Measurements from ENCODE around the gene JUN. TPM values are rescaled to one million over a fixed set of nuclear protein-coding genes. Genes with fewer than 3 reads are reported as not detected.
"Not testable (repeated sequence)": the region's sequence is repeated elsewhere in the genome, so short reads cannot be mapped to it uniquely, and the experiment has no call there.

Gene JUN
- total and polyA plus RNA-seq, 2 experiments from 2014 or later: 189 to 351 TPM

DNA sequence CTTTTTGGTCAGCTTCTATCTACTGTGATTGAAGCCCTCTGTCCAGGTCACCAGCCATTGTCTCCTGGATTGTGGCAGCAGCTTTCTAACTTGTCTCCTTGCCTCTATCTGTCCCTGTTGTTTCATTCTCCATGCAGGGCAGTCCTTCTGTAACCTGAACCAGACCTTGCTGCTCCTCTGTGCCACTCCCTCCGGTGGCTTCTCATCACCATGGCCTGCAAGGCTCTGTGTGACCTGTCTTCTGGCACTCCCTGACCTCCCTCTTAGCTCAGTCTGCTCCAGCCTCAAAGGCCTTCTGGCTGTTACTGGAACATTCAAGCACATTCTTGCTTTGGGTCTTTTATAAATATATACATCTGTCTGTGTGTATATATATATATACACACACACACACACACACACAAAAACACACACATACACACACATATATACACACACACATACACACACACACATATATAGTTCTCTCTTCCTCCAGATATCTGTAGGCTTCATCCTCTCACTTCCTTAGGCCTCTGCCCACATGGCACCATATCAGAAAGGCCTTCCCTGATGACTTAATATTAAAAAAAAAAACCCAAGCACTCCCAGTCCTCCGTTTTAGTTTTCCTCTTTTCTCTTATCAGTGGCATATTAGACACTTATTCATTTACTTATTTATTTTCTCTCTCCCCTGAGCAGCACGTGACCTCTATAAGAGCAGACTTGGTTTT is 21.2 kb upstream of the JUN start:
- no peaks in the 10 kb centered on the region for H3K27me3 ChIP-seq
- H2AFZ ChIP-seq: no peak overlapping the region
- no peak overlapping the region for H3K4me3 ChIP-seq
- no peaks in the 10 kb centered on the region for H3K79me2 ChIP-seq
- no peaks in the 10 kb centered on the region for H3K9me2 ChIP-seq (replicated peaks; ENCODE audit: insufficient read depth)
- H4K20me1 ChIP-seq (ENCODE audit: insufficient read depth, poor library complexity, severe bottlenecking): no peaks in the 10 kb centered on the region
- H3K4me2 ChIP-seq: no peak overlapping the region
- no peaks in the 10 kb centered on the region for H3K9me3 ChIP-seq (ENCODE audit: low read depth)
- H3K36me3 ChIP-seq (replicated peaks; ENCODE audit: insufficient read depth, low read depth): no peaks in the 10 kb centered on the region
- WGBS (ENCODE audit: low lambda C conversion rate, missing lambda C conversion rate): 68% methylated on average over 3 of the region's 3 CpGs
- H3K4me1 ChIP-seq (ENCODE audit: insufficient read depth): peaks cover 12% of the 10 kb centered on the region
- TF ChIP-seq EZH2phosphoT487 (IDR thresholded peaks at IDR 0.05; ENCODE audit: low read depth, severe bottlenecking, unreplicated experiment) (no peak), EZH2 (IDR thresholded peaks at IDR 0.05; ENCODE audit: borderline replicate concordance) (no peak)
- TF ChIP-seq, protein P1, sequence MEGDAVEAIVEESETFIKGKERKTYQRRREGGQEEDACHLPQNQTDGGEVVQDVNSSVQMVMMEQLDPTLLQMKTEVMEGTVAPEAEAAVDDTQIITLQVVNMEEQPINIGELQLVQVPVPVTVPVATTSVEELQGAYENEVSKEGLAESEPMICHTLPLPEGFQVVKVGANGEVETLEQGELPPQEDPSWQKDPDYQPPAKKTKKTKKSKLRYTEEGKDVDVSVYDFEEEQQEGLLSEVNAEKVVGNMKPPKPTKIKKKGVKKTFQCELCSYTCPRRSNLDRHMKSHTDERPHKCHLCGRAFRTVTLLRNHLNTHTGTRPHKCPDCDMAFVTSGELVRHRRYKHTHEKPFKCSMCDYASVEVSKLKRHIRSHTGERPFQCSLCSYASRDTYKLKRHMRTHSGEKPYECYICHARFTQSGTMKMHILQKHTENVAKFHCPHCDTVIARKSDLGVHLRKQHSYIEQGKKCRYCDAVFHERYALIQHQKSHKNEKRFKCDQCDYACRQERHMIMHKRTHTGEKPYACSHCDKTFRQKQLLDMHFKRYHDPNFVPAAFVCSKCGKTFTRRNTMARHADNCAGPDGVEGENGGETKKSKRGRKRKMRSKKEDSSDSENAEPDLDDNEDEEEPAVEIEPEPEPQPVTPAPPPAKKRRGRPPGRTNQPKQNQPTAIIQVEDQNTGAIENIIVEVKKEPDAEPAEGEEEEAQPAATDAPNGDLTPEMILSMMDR (IDR thresholded peaks at IDR 0.05; ENCODE audit: poor library complexity): no peak
- peak overlapping the region; percentile 68 for H3K27ac ChIP-seq
- no peak for DNase-seq (ENCODE audit: low spot score)

DNA sequence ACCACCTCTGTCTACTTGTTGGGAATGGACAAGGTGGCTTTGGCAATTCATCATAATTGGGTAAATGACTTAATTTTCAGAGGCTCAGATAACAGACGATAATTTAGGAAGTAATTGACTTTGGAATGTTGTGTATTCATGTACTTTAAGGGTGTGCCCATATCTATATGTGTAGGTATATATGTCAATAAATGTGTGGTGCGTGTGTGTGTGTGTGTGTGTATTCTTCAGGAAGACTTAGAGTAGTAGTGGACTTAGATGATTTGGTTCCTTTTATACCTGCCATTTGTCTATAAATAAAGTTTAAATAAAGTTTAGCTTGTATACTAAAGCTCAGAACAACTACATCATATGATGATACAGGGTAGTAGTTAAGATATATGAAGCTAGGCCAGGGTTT is 20.0 kb upstream of the JUN start:
- TF ChIP-seq EZH2phosphoT487 (IDR thresholded peaks at IDR 0.05; ENCODE audit: low read depth, severe bottlenecking, unreplicated experiment) (no peak), EZH2 (IDR thresholded peaks at IDR 0.05; ENCODE audit: borderline replicate concordance) (no peak)
- TF ChIP-seq, protein P1 (IDR thresholded peaks at IDR 0.05; ENCODE audit: poor library complexity): no peak
- no peak overlapping the region for H3K4me2 ChIP-seq
- no peak overlapping the region for H3K27ac ChIP-seq
- peaks cover under 1% of the 10 kb centered on the region for H3K4me1 ChIP-seq (ENCODE audit: insufficient read depth)
- WGBS (ENCODE audit: low lambda C conversion rate, missing lambda C conversion rate): 61% methylated on average over 2 of the region's 2 CpGs
- no peaks in the 10 kb centered on the region for H3K27me3 ChIP-seq
- H3K79me2 ChIP-seq: no peaks in the 10 kb centered on the region
- H4K20me1 ChIP-seq (ENCODE audit: insufficient read depth, poor library complexity, severe bottlenecking): no peaks in the 10 kb centered on the region
- H3K9me3 ChIP-seq (ENCODE audit: low read depth): no peaks in the 10 kb centered on the region
- H3K36me3 ChIP-seq (replicated peaks; ENCODE audit: insufficient read depth, low read depth): no peaks in the 10 kb centered on the region
- no peak overlapping the region for H3K4me3 ChIP-seq
- H3K9me2 ChIP-seq (replicated peaks; ENCODE audit: insufficient read depth): no peaks in the 10 kb centered on the region
- no peak for DNase-seq (ENCODE audit: low spot score)
- no peak overlapping the region for H2AFZ ChIP-seq

DNA sequence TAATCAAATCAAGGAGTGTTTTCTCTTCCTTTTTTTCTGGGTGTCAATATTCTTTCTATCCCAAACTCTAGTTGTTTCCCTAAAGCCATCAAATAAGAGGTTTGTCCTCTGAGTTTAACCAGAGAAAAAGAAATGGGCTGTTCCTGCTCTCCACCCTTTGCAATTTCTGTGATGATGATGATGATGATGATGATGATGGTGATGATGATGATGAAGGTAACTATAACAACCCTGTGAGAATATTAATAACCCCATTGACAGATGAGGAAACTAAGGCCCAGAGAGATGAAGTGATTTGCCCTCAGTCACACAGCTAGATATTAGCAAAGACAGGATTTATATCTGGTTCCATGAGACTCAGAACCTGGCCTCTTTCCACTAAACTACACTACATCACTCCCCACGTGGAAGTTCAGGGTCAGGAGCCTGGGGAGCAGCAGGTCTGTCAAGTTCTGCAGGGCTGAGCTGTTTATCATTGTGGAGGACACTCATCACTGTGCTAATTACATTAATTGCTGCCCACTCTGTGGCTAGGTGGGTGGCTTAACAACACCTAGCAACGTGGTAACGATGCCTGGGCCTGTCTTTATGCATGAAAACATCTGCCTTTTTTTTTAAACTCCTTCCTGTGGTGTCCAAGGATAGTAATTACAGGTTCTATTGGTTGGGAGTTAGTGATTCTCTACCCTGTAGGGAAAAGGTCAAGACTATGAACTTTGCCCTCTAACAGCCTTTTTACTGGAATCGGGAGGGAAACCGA is 19.0 kb upstream of the JUN start:
- Histone ChIP-seq H3K9me2 (replicated peaks; ENCODE audit: insufficient read depth) (no peaks in the 10 kb centered on the region), H2AFZ (no peak overlapping the region), H3K4me1 (ENCODE audit: insufficient read depth) (no peaks in the 10 kb centered on the region), H3K79me2 (no peaks in the 10 kb centered on the region), H3K4me3 (no peak overlapping the region), H3K27me3 (no peaks in the 10 kb centered on the region), H3K27ac (no peak overlapping the region), H3K4me2 (no peak overlapping the region), H3K9me3 (ENCODE audit: low read depth) (no peaks in the 10 kb centered on the region), H4K20me1 (ENCODE audit: insufficient read depth, poor library complexity, severe bottlenecking) (no peaks in the 10 kb centered on the region), H3K36me3 (replicated peaks; ENCODE audit: insufficient read depth, low read depth) (no peaks in the 10 kb centered on the region)
- DNase-seq (ENCODE audit: low spot score): no peak
- 53% methylated on average over 5 of the region's 5 CpGs for WGBS (ENCODE audit: low lambda C conversion rate, missing lambda C conversion rate)
- no peak for TF ChIP-seq EZH2 (IDR thresholded peaks at IDR 0.05; ENCODE audit: borderline replicate concordance)
- TF ChIP-seq EZH2phosphoT487 (IDR thresholded peaks at IDR 0.05; ENCODE audit: low read depth, severe bottlenecking, unreplicated experiment): no peak
- TF ChIP-seq, protein P1 (IDR thresholded peaks at IDR 0.05; ENCODE audit: poor library complexity): no peak

DNA sequence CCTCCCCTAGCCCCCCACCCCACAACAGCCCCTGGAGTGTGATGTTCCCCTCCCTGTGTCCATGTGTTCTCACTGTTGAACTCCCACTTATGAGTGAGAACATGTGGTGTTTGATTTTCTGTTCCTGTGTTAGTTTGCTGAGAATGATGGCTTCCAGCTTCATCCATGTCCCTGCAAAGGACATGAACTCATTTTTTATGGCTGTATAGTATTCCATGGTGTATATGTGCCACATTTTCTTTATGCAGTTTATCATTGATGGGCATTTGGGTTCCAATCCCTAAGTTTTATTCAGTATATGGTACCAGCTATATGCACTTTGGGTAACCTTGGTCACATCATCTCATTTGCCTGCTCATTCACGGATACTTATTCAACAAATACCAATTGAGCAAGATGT is 17.4 kb upstream of the JUN start:
- not testable (repeated sequence) for DNase-seq (ENCODE audit: low spot score); H3K27ac ChIP-seq; H3K4me2 ChIP-seq; H3K4me3 ChIP-seq; H3K9me3 ChIP-seq (ENCODE audit: low read depth); H3K9me2 ChIP-seq (replicated peaks; ENCODE audit: insufficient read depth); H3K36me3 ChIP-seq (replicated peaks; ENCODE audit: insufficient read depth, low read depth); H3K27me3 ChIP-seq; H4K20me1 ChIP-seq (ENCODE audit: insufficient read depth, poor library complexity, severe bottlenecking); H2AFZ ChIP-seq; H3K79me2 ChIP-seq; H3K4me1 ChIP-seq (ENCODE audit: insufficient read depth)
- WGBS (ENCODE audit: low lambda C conversion rate, missing lambda C conversion rate): 95% methylated on average over 1 of the region's 1 CpG
